Limb (tissue), 2 donors: Measurements from ENCODE around the gene AFF3.

ENCODE experiments used
- DNase-seq, 2 donors: peaks; one replicate each; pipeline ENCODE4 v3.0.0-alpha.2; 2016; ENCODE audit errors: extremely low spot score in 2 of 2

AFF3 gene

GRCh38 chr2:100012561-100012960 is 129.8 kb downstream of the AFF3 start:
- DNase-seq: no peak

- DNase-seq: no peak
Measured at GRCh38 chr2:100011272-100011731, 131.1 kb downstream of the AFF3 start.

GRCh38 chr2:100010606-100011005 is 131.8 kb downstream of the AFF3 start:
- DNase-seq: no peak

GRCh38 chr2:100009743-100010142 is 132.6 kb downstream of the AFF3 start:
- DNase-seq: no peak

GRCh38 chr2:100008956-100009355 is 133.4 kb downstream of the AFF3 start:
- no peak for DNase-seq

- DNase-seq: no peak
Measured at GRCh38 chr2:100006516-100006915, 135.9 kb downstream of the AFF3 start.

GRCh38 chr2:100004959-100005387 is 137.4 kb downstream of the AFF3 start:
- DNase-seq: no peak

GRCh38 chr2:100004348-100004884 is 138.0 kb downstream of the AFF3 start:
- DNase-seq: no peak

GRCh38 chr2:100002059-100002458 is 140.3 kb downstream of the AFF3 start:
- DNase-seq: no peak

- DNase-seq: no peak
Measured at GRCh38 chr2:100000915-100001707, 141.3 kb downstream of the AFF3 start.

GRCh38 chr2:99998651-99999320 is 143.6 kb downstream of the AFF3 start:
- DNase-seq: no peak

GRCh38 chr2:99989905-99990304 is 152.5 kb downstream of the AFF3 start:
- DNase-seq: no peak

GRCh38 chr2:99988599-99988998 is 153.8 kb downstream of the AFF3 start:
- DNase-seq: peak in 1 of 2 donors; percentile 45

- no peak for DNase-seq
Measured at GRCh38 chr2:99987160-99987559, 155.2 kb downstream of the AFF3 start.

GRCh38 chr2:99984799-99985515 is 157.4 kb downstream of the AFF3 start:
- DNase-seq: peak in 1 of 2 donors; percentile 86

GRCh38 chr2:99982744-99983143 is 159.6 kb downstream of the AFF3 start:
- no peak for DNase-seq

GRCh38 chr2:99981840-99982239 is 160.6 kb downstream of the AFF3 start:
- DNase-seq: no peak

GRCh38 chr2:99980176-99980575 is 162.2 kb downstream of the AFF3 start:
- DNase-seq: no peak

GRCh38 chr2:99977966-99978365 is 164.4 kb downstream of the AFF3 start:
- DNase-seq: no peak

GRCh38 chr2:99975386-99975785 is 167.0 kb downstream of the AFF3 start:
- DNase-seq: no peak

GRCh38 chr2:99974682-99975375 is 167.6 kb downstream of the AFF3 start:
- DNase-seq: no peak
